Kidney (tissue), 14 donors: ENCODE data around the gene SPACA9. TPM values are rescaled to one million over a fixed set of nuclear protein-coding genes. Genes with fewer than 3 reads are reported as not detected.

ENCODE experiments used
- DNase-seq, 5 donors: peaks; one replicate each; pipeline ENCODE4 v3.0.0-alpha.2; 2013 to 2020
- FAIRE-seq: peaks from 2 replicates; lab custom pipeline; 2012; peaks lifted over from hg19 to GRCh38; lab: Jason Lieb, UNC
- H3K27ac ChIP-seq, 2 donors: one replicate each; pipeline ENCODE4 v1.7.0; 2013; ENCODE audit warnings: low read depth in 2 of 2, low read length in 2 of 2, inconsistent platforms in 1 of 2
- H3K27me3 ChIP-seq: one replicate; pipeline ENCODE4 v1.7.1; 2013; ENCODE audit warnings: low read length, inconsistent platforms; ENCODE audit not compliant: control insufficient read depth, insufficient read depth
- H3K36me3 ChIP-seq, 3 donors: one replicate each; pipeline versions ENCODE4 v1.7.0 to v1.7.1; 2013; ENCODE audit warnings: low read length in 3 of 3, control low read depth in 1 of 3, inconsistent platforms in 1 of 3; ENCODE audit not compliant: insufficient read depth in 3 of 3, control insufficient read depth in 2 of 3
- H3K4me1 ChIP-seq, 3 donors: one replicate each; pipeline versions ENCODE4 v1.7.0 to v1.7.1; 2013; ENCODE audit warnings: low read length in 3 of 3, inconsistent platforms in 1 of 3, low read depth in 1 of 3; ENCODE audit not compliant: control insufficient read depth in 2 of 3, insufficient read depth in 2 of 3
- H3K4me3 ChIP-seq, 3 donors: one replicate each; pipeline versions ENCODE4 v1.7.0 to v1.8.1; 2013; ENCODE audit warnings: low read length in 3 of 3, control low read depth in 1 of 3, inconsistent platforms in 1 of 3
- H3K9ac ChIP-seq, 3 donors: one replicate each; pipeline versions ENCODE4 v1.7.0 to v1.7.1; 2013; ENCODE audit warnings: low read length in 3 of 3, control low read depth in 1 of 3, inconsistent platforms in 1 of 3
- H3K9me3 ChIP-seq, 3 donors: one replicate each; pipeline versions ENCODE4 v1.7.0 to v1.7.1; 2013; ENCODE audit warnings: low read length in 3 of 3, control low read depth in 1 of 3, inconsistent platforms in 1 of 3; ENCODE audit not compliant: control insufficient read depth in 2 of 3, insufficient read depth in 1 of 3
- CTCF ChIP-seq: IDR thresholded peaks from 3 replicates; pipeline ENCODE4 v1.5.1; 2012; ENCODE audit warnings: mild to moderate bottlenecking, moderate library complexity, borderline replicate concordance; ENCODE audit not compliant: insufficient read depth; ENCODE audit errors: extremely low read depth
- intact Hi-C: fragments of 100-400 bp; cut with DNase I; formaldehyde crosslinking; loops from one replicate; pipeline ENCODE4 v1.11.1; 2022
- polyA plus RNA-seq: library from polyadenylated mRNA; stranded (reverse); fragments of 350-450 nt; fragmentation: Illumina TruSeq; extraction: RNeasy Lipid Tissue Mini Kit (QIAGEN cat#74804); gene quantifications from one replicate; pipeline ENCODE4 v1.2.3, GENCODE V29; 2014; ENCODE audit warnings: low read depth, low replicate concordance; ENCODE audit not compliant: insufficient read depth
- total RNA-seq: library from RNA; stranded (reverse); fragmentation: NEBNext Ultra II Directional; extraction: Animal tissue kit (Norgen Biotek cat#: 25700); gene quantifications from one replicate; pipeline ENCODE4 v1.2.1, GENCODE V29; 2021
- donor health status: control.
- donor health status: control.
- donor health status: control.
- donor health status: control.
- donor health status: control.
- donor health status: DM: yes; HTN: yes; CAD: no.
- donor health status: Normal renal cell carcinoma (clear cell type).

Gene SPACA9
- total and polyA plus RNA-seq, 2 donors from 2014 or later = 8.7 to 17.1 TPM

GRCh38 chr9:132901858-132902831, 23.4 kb downstream of the SPACA9 start:
- Histone ChIP-seq H3K9me3 (no peaks in the 10 kb centered on the region), H3K9ac (no peak overlapping the region), H3K27me3 (no peaks in the 10 kb centered on the region), H3K4me1 (no peaks in the 10 kb centered on the region), H3K27ac (no peak overlapping the region), H3K4me3 (no peak overlapping the region), H3K36me3 (peaks cover 21 to 84% (median 61%) of the 10 kb centered on the region in 3 donors)
- intact Hi-C loops = no loop called here
- peak; percentile 83 for TF ChIP-seq CTCF
- peak in 4 of 5 donors; percentile 77 to 88 (median 82) for DNase-seq
- FAIRE-seq = no peak

DNA sequence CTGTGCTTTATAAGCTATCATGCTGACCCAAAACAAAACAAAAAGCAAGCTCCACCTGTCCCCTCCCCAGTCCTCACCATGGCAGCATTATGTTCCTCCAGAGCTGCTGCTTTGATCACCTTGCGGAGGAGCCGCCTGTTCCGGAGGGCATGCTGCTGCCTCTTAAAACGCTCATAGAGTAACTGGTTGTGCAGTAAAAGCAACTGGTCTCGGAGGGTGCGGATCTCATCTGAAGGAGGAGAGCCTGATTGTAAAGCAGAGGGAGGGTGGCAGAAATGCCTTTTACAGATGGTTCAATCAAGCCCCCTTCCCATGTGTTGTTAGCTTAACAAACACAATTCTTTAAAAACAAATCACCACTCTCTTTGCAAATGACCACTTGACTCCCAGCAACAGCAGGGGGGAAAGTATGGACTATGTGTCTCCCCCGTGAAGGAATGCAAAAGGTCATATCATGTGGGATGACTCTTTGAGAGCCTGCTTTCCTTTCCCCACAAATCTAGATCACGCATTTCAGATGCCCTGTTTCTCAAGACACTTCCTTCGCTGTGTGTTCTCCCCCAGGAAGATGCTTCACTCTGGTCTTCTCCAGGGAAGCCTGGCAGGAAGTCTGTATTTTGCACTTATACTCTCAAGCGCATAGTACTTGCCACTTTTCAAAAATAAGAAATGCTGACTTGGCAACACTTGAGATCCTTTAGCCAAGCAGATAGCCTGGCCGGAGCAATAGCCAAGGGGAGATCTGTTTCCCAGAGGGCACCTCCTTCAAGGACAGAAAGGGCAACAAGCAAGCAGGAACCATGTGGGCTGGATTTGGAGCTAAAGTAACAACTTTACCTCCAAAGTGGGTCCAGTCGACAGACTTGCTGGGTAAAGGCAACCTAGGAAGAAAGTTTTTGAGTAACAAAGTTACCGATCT, 25.1 kb downstream of the SPACA9 start:
- no peak for TF ChIP-seq CTCF
- no peak overlapping the region for H3K9ac ChIP-seq
- intact Hi-C loops = no loop called here
- no peak overlapping the region for H3K4me3 ChIP-seq
- no peak for DNase-seq
- H3K27ac ChIP-seq = no peak overlapping the region
- no peaks in the 10 kb centered on the region for H3K27me3 ChIP-seq
- FAIRE-seq = no peak
- H3K9me3 ChIP-seq = no peaks in the 10 kb centered on the region
- no peaks in the 10 kb centered on the region for H3K4me1 ChIP-seq
- H3K36me3 ChIP-seq = peaks cover 21 to 73% (median 50%) of the 10 kb centered on the region in 3 donors

- Histone ChIP-seq H3K4me1 (no peaks in the 10 kb centered on the region), H3K36me3 (peaks cover 15 to 74% (median 42%) of the 10 kb centered on the region in 3 donors), H3K4me3 (no peak overlapping the region), H3K27ac (no peak overlapping the region), H3K9ac (no peak overlapping the region), H3K9me3 (no peaks in the 10 kb centered on the region), H3K27me3 (no peaks in the 10 kb centered on the region)
- no peak for TF ChIP-seq CTCF
- FAIRE-seq = no peak
- DNase-seq = no peak
- intact Hi-C loops = no loop called here
These were observed 27.0 kb downstream of the SPACA9 start for GRCh38 chr9:132905726-132906125.
